ENCODE data around the gene KSR1. TPM values are rescaled to one million over a fixed set of nuclear protein-coding genes. Genes with fewer than 3 reads are reported as not detected.
"Not testable (repeated sequence)": the region's sequence is repeated elsewhere in the genome, so short reads cannot be mapped to it uniquely, and the experiment has no call there.

KSR1 gene
- total RNA-seq, 2 donors from 2014 or later: 7.9 to 10.2 TPM

DNA sequence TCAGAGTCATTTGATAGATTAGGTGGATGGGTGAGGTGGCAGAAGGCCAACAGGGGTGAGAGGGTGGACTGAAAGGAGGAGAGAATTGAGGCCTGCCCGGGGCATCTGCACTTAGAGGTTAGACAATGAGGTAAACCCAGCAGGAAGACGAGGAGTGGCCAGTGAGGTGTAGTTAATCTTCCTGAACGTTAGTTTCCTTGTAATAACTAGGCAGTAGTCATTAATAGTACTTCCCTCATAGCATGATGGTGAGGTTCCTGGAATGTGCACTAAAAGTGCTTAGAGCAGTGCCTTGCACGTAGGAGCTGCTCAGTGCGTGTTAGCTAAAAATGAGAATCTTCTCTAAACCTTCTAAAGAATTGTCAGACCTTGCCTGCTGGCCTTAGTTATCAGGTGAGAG, 13.5 kb upstream of the KSR1 start:
- Histone ChIP-seq H3K27me3 (no peaks in the 10 kb centered on the region), H3K9me3 (no peaks in the 10 kb centered on the region), H3K4me3 (no peak overlapping the region), H3K36me3 (no peaks in the 10 kb centered on the region), H3K27ac (no peak overlapping the region), H3K4me1 (no peaks in the 10 kb centered on the region)
- no peak for DNase-seq (ENCODE audit: low spot score)
- TF ChIP-seq, protein P1, sequence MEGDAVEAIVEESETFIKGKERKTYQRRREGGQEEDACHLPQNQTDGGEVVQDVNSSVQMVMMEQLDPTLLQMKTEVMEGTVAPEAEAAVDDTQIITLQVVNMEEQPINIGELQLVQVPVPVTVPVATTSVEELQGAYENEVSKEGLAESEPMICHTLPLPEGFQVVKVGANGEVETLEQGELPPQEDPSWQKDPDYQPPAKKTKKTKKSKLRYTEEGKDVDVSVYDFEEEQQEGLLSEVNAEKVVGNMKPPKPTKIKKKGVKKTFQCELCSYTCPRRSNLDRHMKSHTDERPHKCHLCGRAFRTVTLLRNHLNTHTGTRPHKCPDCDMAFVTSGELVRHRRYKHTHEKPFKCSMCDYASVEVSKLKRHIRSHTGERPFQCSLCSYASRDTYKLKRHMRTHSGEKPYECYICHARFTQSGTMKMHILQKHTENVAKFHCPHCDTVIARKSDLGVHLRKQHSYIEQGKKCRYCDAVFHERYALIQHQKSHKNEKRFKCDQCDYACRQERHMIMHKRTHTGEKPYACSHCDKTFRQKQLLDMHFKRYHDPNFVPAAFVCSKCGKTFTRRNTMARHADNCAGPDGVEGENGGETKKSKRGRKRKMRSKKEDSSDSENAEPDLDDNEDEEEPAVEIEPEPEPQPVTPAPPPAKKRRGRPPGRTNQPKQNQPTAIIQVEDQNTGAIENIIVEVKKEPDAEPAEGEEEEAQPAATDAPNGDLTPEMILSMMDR (IDR thresholded peaks at IDR 0.05): no peak

DNA sequence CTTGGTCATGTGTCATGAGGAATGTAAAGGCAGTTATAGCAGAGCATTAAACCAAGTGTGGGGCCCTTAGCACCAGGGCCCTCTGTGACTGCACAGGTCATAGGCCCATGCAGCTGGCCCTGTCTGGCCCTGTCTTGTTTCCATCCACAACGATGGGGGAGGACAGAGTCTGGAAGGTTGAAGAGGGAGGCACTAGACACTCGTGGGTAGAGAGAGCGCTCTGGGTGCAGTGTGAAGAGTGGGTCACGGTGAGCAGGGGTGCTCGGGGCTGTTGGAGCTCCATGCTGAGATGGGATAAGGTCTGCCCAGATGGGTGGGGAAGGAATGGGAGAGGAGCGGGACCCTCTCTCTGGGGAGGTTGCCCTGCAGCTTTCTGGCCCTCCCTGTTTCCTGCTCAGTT, 12.8 kb upstream of the KSR1 start:
- no peak overlapping the region for H3K27ac ChIP-seq
- H3K4me3 ChIP-seq: no peak overlapping the region
- DNase-seq (ENCODE audit: low spot score): no peak
- H3K27me3 ChIP-seq: no peaks in the 10 kb centered on the region
- no peaks in the 10 kb centered on the region for H3K36me3 ChIP-seq
- H3K4me1 ChIP-seq: no peaks in the 10 kb centered on the region
- H3K9me3 ChIP-seq: no peaks in the 10 kb centered on the region
- TF ChIP-seq, protein P1 (IDR thresholded peaks at IDR 0.05): no peak

DNA sequence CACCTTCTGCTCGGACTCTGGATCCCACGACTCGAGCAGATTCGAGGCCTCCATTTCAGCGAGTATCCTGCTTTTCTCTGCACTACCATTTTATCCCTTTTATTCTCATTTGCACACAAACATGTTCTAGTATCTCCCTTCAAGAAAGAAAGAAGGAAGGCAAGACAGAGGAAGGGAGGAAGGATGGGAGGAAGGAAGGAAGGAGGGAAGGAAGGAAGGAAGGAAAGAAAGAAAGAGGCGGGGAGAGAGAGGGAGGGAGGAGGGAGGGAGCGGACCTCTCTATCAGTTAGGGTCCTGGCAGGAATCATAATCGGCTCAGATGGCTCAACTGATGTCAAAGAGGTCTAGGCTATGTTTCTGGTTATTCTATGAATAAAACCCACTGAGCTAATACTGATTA, 10.3 kb upstream of the KSR1 start:
- Histone ChIP-seq H3K36me3 (no peaks in the 10 kb centered on the region), H3K27ac (no peak overlapping the region), H3K4me3 (no peak overlapping the region), H3K9me3 (no peaks in the 10 kb centered on the region), H3K4me1 (no peaks in the 10 kb centered on the region), H3K27me3 (no peaks in the 10 kb centered on the region)
- DNase-seq (ENCODE audit: low spot score): no peak
- TF ChIP-seq, protein P1 (IDR thresholded peaks at IDR 0.05): no peak

DNA sequence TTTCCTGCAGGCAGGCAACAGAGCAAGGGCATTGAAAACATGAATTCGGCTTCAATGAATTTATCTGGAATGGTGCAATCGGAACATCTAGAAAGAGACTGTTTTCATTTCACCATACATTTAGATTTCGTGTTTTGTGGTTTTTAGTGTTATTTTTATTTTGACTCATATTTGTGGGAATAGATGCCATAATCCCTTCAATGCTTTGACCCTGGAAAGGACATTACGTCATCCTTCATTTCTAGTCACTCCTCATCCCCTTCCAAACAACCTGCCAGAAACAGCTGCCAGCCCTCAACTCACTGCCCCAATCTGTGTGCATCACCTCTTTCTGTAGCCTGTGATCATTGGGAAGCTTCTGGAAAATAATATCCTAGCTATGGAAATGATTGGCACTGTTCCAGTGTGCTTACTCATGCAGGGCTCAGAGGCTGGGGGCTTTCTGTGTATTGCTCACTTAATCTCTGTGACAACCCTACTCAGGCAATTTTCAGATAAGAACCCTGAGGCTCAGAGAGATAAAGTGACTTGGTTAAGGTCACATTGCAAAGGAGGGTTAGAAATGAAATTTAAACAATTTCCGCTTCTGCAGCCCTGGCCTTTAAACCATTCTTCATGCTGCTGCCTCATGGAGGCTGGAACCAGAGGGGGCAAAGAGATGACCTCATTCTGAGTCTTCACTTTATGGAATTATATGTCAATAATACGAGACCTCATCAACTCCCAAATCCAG, 9.5 kb upstream of the KSR1 start:
- H3K27ac ChIP-seq: no peak overlapping the region
- no peaks in the 10 kb centered on the region for H3K36me3 ChIP-seq
- H3K9me3 ChIP-seq: no peaks in the 10 kb centered on the region
- no peak overlapping the region for H3K4me3 ChIP-seq
- H3K4me1 ChIP-seq: no peaks in the 10 kb centered on the region
- TF ChIP-seq, protein P1 (IDR thresholded peaks at IDR 0.05): no peak
- no peaks in the 10 kb centered on the region for H3K27me3 ChIP-seq
- no peak for DNase-seq (ENCODE audit: low spot score)

DNA sequence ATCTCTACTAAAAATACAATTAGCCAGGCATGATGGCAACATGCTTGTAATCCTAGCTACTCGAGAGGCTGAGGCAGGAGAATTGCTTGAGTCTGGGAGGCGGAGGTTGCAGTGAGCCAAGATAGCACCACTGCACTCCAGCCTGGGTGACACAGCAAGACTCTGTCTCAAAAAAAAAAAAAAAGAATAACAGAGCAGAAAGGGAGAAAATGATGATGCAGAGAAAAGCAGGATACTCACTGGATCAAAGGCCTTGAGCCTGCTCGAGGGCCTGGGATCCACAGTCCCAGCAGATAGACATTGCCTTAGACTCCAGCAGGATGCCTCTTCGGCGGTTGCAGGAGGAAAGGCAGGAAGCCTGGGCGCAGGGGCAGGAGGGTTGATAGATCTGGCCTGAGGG, 7.7 kb upstream of the KSR1 start:
- not testable (repeated sequence) for H3K27ac ChIP-seq; H3K27me3 ChIP-seq; H3K9me3 ChIP-seq; H3K4me3 ChIP-seq; H3K4me1 ChIP-seq; DNase-seq (ENCODE audit: low spot score); H3K36me3 ChIP-seq

DNA sequence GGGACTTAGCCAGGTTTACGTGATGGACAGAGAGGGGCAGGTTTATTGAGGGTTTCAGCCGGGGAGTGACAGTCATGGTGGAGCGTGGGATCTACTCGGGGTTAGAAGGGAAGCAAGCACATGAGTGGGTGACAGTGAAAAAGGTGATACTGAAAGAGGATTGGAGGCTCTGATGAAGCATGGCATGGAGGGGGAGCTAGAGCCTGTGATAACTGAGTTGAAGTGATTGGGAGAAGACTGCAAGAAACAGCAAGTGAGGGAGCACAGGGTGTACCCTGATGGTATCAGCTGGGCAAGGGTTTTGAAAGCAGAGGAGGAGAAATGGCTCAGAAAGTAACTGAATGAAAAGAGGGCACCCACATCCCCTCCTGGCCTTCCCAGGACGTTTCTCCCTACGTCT, 6.7 kb upstream of the KSR1 start:
- H3K4me1 ChIP-seq: no peaks in the 10 kb centered on the region
- DNase-seq (ENCODE audit: low spot score): no peak
- no peaks in the 10 kb centered on the region for H3K36me3 ChIP-seq
- H3K4me3 ChIP-seq: no peak overlapping the region
- no peaks in the 10 kb centered on the region for H3K9me3 ChIP-seq
- no peak overlapping the region for H3K27ac ChIP-seq
- no peaks in the 10 kb centered on the region for H3K27me3 ChIP-seq
- TF ChIP-seq, protein P1 (IDR thresholded peaks at IDR 0.05): no peak
